DOHH2 (cell line): ENCODE measurements around the gene FZR1.
A peak's percentile ranks its signal among the peaks of the same experiment; 100 is the strongest.

Source experiments
- H3F3A ChIP-seq: fragments of 200-600 bp; sonication (generic), shearing (Covaris generic); 2 replicates; pipeline ENCODE4 v1.6.0; 2016; ENCODE audit warnings: antibody characterized with exemption, mild to moderate bottlenecking; ENCODE audit not compliant: control insufficient read depth, insufficient read depth
- H3K27ac ChIP-seq: fragments of 200-600 bp; sonication (generic); 2 replicates; pipeline ENCODE4 v1.5.1; 2014; ENCODE audit warnings: low read depth, mild to moderate bottlenecking, low read length, moderate library complexity
- H3K27me3 ChIP-seq: fragments of 200-600 bp; sonication (generic); 2 replicates; pipeline ENCODE4 v1.6.1; 2014; ENCODE audit warnings: mild to moderate bottlenecking, low read length, mixed read lengths; ENCODE audit not compliant: control insufficient read depth
- H3K36me3 ChIP-seq: fragments of 200-600 bp; sonication (generic); 2 replicates; pipeline ENCODE4 v1.6.1; 2014; ENCODE audit warnings: mild to moderate bottlenecking, low read length, moderate library complexity, mixed read lengths; ENCODE audit not compliant: control insufficient read depth
- H3K4me1 ChIP-seq: fragments of 200-600 bp; sonication (generic); 2 replicates; pipeline ENCODE4 v1.6.1; 2014; ENCODE audit warnings: mild to moderate bottlenecking, low read length, mixed read lengths; ENCODE audit not compliant: control insufficient read depth
- H3K4me2 ChIP-seq: fragments of 200-600 bp; sonication (generic); 2 replicates; pipeline ENCODE4 v1.6.0; 2014; ENCODE audit warnings: mild to moderate bottlenecking, low read length, moderate library complexity
- H3K4me3 ChIP-seq: fragments of 200-600 bp; sonication (generic); 2 replicates; pipeline ENCODE4 v1.5.1; 2014; ENCODE audit warnings: mild to moderate bottlenecking, low read length, mixed read lengths
- H3K79me2 ChIP-seq: fragments of 200-600 bp; sonication (generic); 2 replicates; pipeline ENCODE4 v1.6.1; 2014; ENCODE audit warnings: mild to moderate bottlenecking, low read length, mixed read lengths; ENCODE audit not compliant: control insufficient read depth
- H3K9me2 ChIP-seq: fragments of 200-600 bp; sonication (generic); replicated peaks from 2 replicates; pipeline ENCODE4 v1.6.1; 2014; ENCODE audit warnings: mild to moderate bottlenecking, low read length, mixed read lengths; ENCODE audit not compliant: control insufficient read depth
- H3K9me3 ChIP-seq: fragments of 200-600 bp; sonication (generic); 2 replicates; pipeline ENCODE4 v1.6.1; 2014; ENCODE audit warnings: antibody characterized with exemption, low read length, mixed read lengths; ENCODE audit not compliant: control insufficient read depth, insufficient read depth
- H4K20me1 ChIP-seq: fragments of 200-600 bp; sonication (generic); 2 replicates; pipeline ENCODE4 v1.6.0; 2014; ENCODE audit warnings: low read depth, mild to moderate bottlenecking, antibody characterized with exemption, low read length, moderate library complexity; ENCODE audit not compliant: control insufficient read depth, insufficient read depth
- EZH2phosphoT487 ChIP-seq: fragments of 200-600 bp; sonication (generic); IDR thresholded peaks from 2 replicates; pipeline ENCODE4 v1.6.1; 2017; ENCODE audit warnings: borderline replicate concordance, mild to moderate bottlenecking, antibody characterized with exemption, low read length, moderate library complexity, mixed read lengths
- TF ChIP-seq, protein P1 (sequence below): fragments of 200-600 bp; sonication (generic); IDR thresholded peaks from one replicate; pipeline ENCODE4 v1.5.1; 2014; ENCODE audit warnings: antibody characterized with exemption, mild to moderate bottlenecking, low read depth, low read length; ENCODE audit not compliant: poor library complexity, severe bottlenecking

The FZR1 gene

DNA sequence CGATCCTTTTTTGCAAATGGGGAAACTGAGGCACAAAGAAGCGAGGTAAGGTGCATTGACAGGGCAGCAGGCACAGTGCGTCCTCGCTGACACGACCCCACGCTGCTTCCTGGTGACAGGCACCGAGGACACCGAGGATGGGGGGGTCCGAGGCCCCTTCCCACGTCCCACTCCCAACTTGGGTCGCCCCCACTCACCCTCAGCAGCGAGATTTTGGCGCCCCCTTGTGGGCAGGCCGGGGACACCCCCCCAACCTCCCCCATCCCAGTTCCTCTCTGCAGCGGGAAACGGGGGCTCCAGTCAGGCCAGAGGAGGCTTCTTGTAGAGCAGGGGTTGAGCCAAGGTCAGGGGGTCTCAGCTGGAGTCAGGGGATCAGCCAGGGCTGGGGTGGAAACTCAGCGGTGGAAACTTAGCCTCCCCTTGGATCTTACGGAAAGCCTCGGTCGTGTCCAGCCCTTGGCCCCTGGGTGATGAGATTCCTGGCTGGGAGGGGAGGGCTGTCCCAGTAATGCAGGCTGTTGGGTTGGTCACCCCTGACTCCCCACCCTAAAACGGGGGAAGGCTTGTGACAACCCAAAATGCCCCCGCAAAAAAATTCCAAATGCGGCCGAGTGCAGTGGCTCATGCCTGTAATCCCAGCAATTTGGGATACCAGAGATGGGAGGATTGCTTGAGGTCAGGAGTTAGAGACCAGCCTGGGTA is 34.0 kb upstream of the FZR1 start:
- H4K20me1 ChIP-seq: no peaks in the 10 kb centered on the region
- no peak overlapping the region for H3K4me3 ChIP-seq
- no peaks in the 10 kb centered on the region for H3F3A ChIP-seq
- no peaks in the 10 kb centered on the region for H3K36me3 ChIP-seq
- H3K4me1 ChIP-seq: no peaks in the 10 kb centered on the region
- no peak overlapping the region for H3K4me2 ChIP-seq
- H3K27me3 ChIP-seq: no peaks in the 10 kb centered on the region
- H3K9me2 ChIP-seq: no peaks in the 10 kb centered on the region
- TF ChIP-seq EZH2phosphoT487: no peak
- TF ChIP-seq, protein P1, sequence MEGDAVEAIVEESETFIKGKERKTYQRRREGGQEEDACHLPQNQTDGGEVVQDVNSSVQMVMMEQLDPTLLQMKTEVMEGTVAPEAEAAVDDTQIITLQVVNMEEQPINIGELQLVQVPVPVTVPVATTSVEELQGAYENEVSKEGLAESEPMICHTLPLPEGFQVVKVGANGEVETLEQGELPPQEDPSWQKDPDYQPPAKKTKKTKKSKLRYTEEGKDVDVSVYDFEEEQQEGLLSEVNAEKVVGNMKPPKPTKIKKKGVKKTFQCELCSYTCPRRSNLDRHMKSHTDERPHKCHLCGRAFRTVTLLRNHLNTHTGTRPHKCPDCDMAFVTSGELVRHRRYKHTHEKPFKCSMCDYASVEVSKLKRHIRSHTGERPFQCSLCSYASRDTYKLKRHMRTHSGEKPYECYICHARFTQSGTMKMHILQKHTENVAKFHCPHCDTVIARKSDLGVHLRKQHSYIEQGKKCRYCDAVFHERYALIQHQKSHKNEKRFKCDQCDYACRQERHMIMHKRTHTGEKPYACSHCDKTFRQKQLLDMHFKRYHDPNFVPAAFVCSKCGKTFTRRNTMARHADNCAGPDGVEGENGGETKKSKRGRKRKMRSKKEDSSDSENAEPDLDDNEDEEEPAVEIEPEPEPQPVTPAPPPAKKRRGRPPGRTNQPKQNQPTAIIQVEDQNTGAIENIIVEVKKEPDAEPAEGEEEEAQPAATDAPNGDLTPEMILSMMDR: peak; percentile 92
- no peak overlapping the region for H3K27ac ChIP-seq
- 0 out of 2 replicates have a peak, but pooled peaks cover 2% of the 10 kb centered on the region for H3K9me3 ChIP-seq
- no peaks in the 10 kb centered on the region for H3K79me2 ChIP-seq

DNA sequence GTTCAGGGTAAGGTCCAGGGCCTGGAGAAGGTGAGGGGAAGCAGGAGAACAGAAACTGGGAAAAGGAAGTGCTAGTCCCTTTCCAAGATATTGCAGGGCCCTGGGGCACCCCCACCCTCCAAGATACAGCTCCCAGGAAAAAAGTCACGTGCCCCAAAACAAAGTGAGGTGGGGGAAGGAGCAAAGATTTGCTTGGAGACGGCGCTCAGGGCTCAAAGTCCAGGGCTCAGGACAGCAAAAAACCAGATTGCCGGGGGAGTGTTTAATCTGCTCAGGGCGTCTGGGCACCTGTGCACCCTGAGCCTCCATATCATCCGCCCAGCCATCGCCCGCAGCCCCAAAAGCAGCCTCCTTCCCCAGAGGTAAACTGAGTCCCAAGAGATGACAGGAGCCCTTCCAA is 32.1 kb upstream of the FZR1 start:
- Histone ChIP-seq H3K9me3 (no peaks in the 10 kb centered on the region), H3K9me2 (no peaks in the 10 kb centered on the region), H3K27me3 (no peaks in the 10 kb centered on the region), H3F3A (no peaks in the 10 kb centered on the region; the same call in 1 of the 2 replicates), H3K4me3 (no peak overlapping the region), H3K4me1 (peaks cover 8% of the 10 kb centered on the region), H4K20me1 (no peaks in the 10 kb centered on the region), H3K27ac (no peak overlapping the region), H3K4me2 (no peak overlapping the region), H3K36me3 (no peaks in the 10 kb centered on the region), H3K79me2 (no peaks in the 10 kb centered on the region)
- TF ChIP-seq, protein P1: no peak
- no peak for TF ChIP-seq EZH2phosphoT487

DNA sequence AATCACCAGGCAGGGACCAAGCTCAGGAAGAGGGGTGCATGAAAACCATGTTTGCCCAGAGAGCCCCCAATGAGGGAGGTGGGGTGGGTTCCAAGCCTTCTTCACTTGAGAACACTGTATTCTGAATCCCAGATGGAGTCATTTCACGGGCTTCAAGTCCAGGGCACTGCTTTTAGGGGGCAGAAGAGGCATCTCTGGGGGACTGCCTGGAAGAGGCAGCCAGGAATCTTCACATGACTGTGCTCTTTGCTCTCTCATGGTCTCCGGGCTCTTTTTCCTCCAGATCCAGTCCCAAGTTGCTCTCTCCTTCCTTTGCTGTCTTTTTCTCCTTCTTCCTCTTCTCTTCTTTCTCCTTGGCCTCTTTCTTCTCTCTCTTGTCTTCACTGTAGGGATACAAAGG is 31.5 kb upstream of the FZR1 start:
- no peaks in the 10 kb centered on the region for H3K79me2 ChIP-seq
- H3F3A ChIP-seq: no peaks in the 10 kb centered on the region; the same call in 1 of the 2 replicates
- H3K9me3 ChIP-seq: no peaks in the 10 kb centered on the region
- no peaks in the 10 kb centered on the region for H4K20me1 ChIP-seq
- H3K4me1 ChIP-seq: peaks cover 14% of the 10 kb centered on the region
- TF ChIP-seq EZH2phosphoT487: no peak
- TF ChIP-seq, protein P1: no peak
- no peak overlapping the region for H3K4me2 ChIP-seq
- no peak overlapping the region for H3K27ac ChIP-seq
- H3K36me3 ChIP-seq: no peaks in the 10 kb centered on the region
- no peak overlapping the region for H3K4me3 ChIP-seq
- H3K9me2 ChIP-seq: no peaks in the 10 kb centered on the region
- no peaks in the 10 kb centered on the region for H3K27me3 ChIP-seq
